Measurements from ENCODE around the gene ZDHHC11B.
"Not testable (repeated sequence)": the region's sequence is repeated elsewhere in the genome, so short reads cannot be mapped to it uniquely, and the experiment has no call there.

ZDHHC11B gene

GRCh38 chr5:681317-682191, 103.0 kb downstream of the ZDHHC11B start:
- not testable (repeated sequence) for H3K4me3 ChIP-seq (ENCODE audit: low read depth, low read length); DNase-seq (ENCODE audit: low read depth)

- H3K4me3 ChIP-seq (ENCODE audit: low read depth, low read length); DNase-seq (ENCODE audit: low read depth): not testable (repeated sequence)
Measured at GRCh38 chr5:680836-681235, 103.7 kb downstream of the ZDHHC11B start.

- not testable (repeated sequence) for DNase-seq (ENCODE audit: low read depth)
Measured at GRCh38 chr5:680118-680795, 104.3 kb downstream of the ZDHHC11B start.

GRCh38 chr5:679166-679895, 105.2 kb downstream of the ZDHHC11B start:
- not testable (repeated sequence) for DNase-seq (ENCODE audit: low read depth); H3K4me3 ChIP-seq (ENCODE audit: low read depth, low read length)

More at GRCh38 chr5:680118-680795, 104.3 kb downstream of the ZDHHC11B start:
- H3K4me3 ChIP-seq (ENCODE audit: low read depth, low read length) = not testable (repeated sequence)

GRCh38 chr5:678521-678920, 106.0 kb downstream of the ZDHHC11B start:
- not testable (repeated sequence) for H3K4me3 ChIP-seq (ENCODE audit: low read depth, low read length); DNase-seq (ENCODE audit: low read depth)

GRCh38 chr5:677131-678101, 107.1 kb downstream of the ZDHHC11B start:
- H3K4me3 ChIP-seq (ENCODE audit: low read depth, low read length) = no peak overlapping the region
- no peak for TF ChIP-seq CTCF (IDR thresholded peaks at IDR 0.05; ENCODE audit: control insufficient read depth, extremely low read depth, insufficient read depth)
- no peak for DNase-seq (ENCODE audit: low read depth)

GRCh38 chr5:676699-677076, 107.8 kb downstream of the ZDHHC11B start:
- no peak for TF ChIP-seq CTCF (IDR thresholded peaks at IDR 0.05; ENCODE audit: control insufficient read depth, extremely low read depth, insufficient read depth)
- H3K4me3 ChIP-seq (ENCODE audit: low read depth, low read length) = no peak overlapping the region
- DNase-seq (ENCODE audit: low read depth) = no peak

- H3K4me3 ChIP-seq (ENCODE audit: low read depth, low read length) = no peak overlapping the region
- TF ChIP-seq CTCF (IDR thresholded peaks at IDR 0.05; ENCODE audit: control insufficient read depth, extremely low read depth, insufficient read depth) = no peak
- no peak for DNase-seq (ENCODE audit: low read depth)
Measured at GRCh38 chr5:675871-676698, 108.4 kb downstream of the ZDHHC11B start.

All from LNCaP clone FGC (cell line).